SK-N-SH treated with all-trans-retinoic acid at 6 μM for 48 hours (cell line): ENCODE data around the gene ANKRD30B.
"Not testable (repeated sequence)": the region's sequence is repeated elsewhere in the genome, so short reads cannot be mapped to it uniquely, and the experiment has no call there.

Source experiments
- ARNTL ChIP-seq: fragments of 450-650 bp; formaldehyde crosslinking; IDR thresholded peaks from 2 replicates; pipeline ENCODE4 v1.5.0; 2020; ENCODE audit warnings: low read depth, mild to moderate bottlenecking, moderate library complexity, borderline replicate concordance
- CSRNP3 ChIP-seq: fragments of 250-450 bp; sonication (Bioruptor Pico); IDR thresholded peaks from 2 replicates; pipeline ENCODE4 v1.5.1; 2021; ENCODE audit warnings: mild to moderate bottlenecking, moderate library complexity
- ESRRG ChIP-seq: fragments of 250-450 bp; sonication (Bioruptor Pico); IDR thresholded peaks from 2 replicates; pipeline ENCODE4 v1.6.1; 2021; ENCODE audit warnings: mild to moderate bottlenecking
- PATZ1 ChIP-seq: fragments of 250-450 bp; sonication (Bioruptor Pico); IDR thresholded peaks from 2 replicates; pipeline ENCODE4 v1.8.0; 2020; ENCODE audit warnings: mild to moderate bottlenecking, moderate library complexity, borderline replicate concordance
- TCF4 ChIP-seq: fragments of 250-450 bp; sonication (Bioruptor Pico); IDR thresholded peaks from 2 replicates; pipeline ENCODE4 v1.8.0; 2021; ENCODE audit warnings: mild to moderate bottlenecking, moderate library complexity, borderline replicate concordance
- ZFP30 ChIP-seq: fragments of 450-650 bp; formaldehyde crosslinking; IDR thresholded peaks from 2 replicates; pipeline ENCODE4 v1.5.0; 2022; ENCODE audit warnings: mild to moderate bottlenecking, moderate library complexity

DNA sequence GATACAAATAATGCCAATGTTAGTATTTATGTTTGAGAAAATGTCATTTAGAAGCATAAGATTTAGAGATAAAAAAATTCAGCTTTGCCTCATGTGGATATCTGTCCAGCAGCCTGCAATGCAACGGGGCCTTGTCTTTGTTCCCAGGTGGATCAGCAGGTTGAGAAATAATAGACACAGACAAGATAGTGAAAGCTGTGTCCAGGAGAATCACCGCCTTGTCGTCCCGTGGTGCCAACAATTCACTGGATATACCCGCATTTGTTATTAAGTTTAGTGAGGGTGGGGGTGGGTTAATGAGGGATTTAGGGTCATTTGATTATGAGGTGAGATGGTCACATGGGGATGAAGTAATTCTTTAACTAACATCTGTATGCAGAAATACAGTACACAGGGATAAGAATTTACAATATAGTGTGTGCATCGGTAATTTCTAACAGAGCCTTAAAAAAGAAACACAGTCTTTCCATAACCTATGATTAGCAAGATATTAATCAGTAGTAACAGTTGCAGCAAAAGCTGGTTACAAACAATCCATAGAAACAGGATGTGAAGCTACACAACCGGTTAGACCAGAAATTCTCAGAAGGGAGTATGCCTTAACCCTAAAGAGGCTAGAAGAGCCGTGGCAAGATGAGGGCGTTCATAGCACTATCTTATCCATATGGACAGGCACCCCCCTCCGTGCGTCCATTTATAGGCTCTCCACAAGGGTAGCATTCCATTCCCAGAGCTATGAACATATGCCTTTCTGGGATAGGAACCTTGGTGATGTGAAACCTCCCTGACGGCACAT is 50.2 kb downstream of the ANKRD30B start:
- TF ChIP-seq ZFP30; PATZ1; ESRRG; TCF4; ARNTL (CRISPR knock-in tag); CSRNP3: not testable (repeated sequence)
